ACHN (cell line): ENCODE data around the gene GFPT2.

Experiments
- DNase-seq: peaks from one replicate; pipeline ENCODE4 v3.0.0-alpha.2; 2015
- in situ Hi-C: cut with HindIII; loops from 2 replicates; pipeline ENCODE4 v1.10.0; 2017; ENCODE audit warnings: low sequenced_read_pairs, low pct_ligation_motif_present, low pct_unique_long_range_greater_than_20kb

The GFPT2 gene

DNA sequence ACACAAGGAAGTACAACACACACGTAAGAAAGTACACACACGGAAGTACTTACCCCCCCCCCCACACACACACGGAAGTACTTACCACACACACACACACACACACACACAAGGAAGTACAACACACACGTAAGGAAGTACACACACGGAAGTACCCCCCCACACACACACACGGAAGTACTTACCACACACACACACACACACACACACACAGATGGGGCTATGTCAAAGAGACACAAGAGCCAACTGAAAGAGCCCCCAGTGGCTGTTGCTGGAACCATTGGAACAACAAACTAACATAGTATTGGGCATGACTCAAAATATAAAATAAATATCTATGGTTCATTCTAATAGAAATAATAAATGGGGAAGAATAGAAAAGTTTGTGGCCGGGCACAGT, 56.4 kb downstream of the GFPT2 start:
- in situ Hi-C loops = no loop called here
- no peak for DNase-seq

DNA sequence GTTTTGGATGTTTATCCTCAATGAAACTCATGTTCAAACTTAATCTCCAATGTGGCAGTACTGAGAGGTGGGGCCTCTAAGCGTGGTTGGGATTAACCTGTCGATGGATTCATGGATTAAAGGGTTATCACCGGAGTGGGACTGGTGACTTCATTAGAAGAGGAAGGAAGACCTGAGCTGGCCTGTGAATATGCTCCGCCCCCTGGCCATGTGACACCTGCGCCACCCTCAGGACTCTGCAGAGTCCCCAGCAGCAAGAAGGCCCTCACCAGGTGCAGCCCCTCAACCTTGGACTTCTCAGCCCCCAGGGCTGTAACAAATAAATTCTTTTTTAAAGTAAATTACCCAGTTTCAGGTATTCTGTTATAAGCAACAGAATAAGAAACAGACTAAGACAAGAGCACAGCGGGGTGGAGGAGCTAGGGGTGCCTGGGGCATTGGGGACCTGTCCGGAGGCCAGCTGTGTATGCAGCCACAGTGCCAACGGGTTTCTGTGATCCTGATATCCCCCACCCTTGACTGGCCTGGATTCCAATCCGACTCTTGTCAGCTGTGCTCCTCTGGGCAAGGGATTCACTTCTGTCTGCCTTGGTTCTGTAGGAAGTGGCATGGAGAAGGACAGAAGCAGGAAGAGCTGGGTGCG, 58.1 kb downstream of the GFPT2 start:
- no peak for DNase-seq
- in situ Hi-C loops = no loop called here

DNA sequence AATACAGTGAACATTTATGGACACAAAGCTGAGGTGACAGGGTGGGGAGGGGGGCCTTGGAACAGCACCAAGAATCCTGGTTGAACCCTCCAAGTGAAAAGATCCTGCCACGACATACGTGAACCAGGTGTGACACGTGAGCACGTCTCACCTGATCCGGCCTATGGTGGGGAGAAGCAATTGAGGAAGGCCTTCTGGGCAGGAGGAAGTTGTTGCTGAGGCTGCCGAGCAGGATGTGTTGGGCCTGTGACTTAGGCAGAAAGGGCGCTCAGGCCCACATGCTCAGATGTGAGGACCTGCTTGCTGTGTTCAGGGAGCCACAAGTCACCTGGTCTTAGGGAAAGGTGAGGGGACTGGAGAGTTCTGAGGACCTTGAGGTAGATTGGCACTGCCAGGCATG, 58.7 kb downstream of the GFPT2 start:
- no peak for DNase-seq
- in situ Hi-C loops = no loop called here

DNA sequence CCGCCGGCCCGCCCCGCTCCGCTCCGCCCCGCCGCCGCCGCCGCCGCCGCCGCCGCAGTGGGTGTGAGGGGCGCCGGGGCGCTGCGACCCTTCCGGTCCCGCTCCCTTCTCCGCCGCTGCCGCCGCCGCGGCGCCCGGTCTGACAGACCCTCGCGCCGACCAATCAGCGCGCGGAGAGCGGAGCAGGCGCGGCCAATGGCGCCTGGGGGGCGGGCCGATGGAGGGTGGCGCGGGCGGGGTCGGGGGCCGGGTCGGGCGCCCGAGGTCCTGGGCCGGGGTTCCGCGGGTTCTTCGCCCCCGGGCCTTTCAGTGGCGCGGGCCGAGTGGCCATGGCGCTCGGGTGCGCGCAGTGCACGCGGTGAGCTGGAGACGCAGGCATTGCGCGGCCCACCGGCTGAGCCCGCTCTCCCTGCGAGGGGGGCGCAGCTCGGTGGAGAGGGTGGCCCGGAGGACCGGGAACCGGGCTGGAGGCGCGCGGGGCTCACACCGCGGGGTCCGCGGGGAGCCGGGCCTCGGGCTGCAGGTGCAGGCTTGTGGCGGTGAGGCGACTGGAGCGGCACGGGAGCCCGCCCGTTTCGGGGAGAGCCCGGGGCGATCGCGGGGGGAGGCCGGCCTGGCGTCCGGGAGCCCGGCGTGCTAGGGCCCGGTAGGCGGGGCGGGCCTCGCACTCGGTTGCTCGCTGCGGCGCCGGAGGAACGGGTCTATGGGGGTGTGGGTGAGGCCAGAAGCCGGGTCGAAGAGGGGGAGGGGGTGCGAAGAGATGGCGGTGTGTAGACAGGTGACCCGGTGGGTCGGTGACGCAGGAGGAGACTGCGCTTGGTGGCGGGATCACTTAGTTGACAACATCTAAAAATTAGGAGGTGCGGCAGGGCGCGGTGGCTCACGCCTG, 60.9 kb downstream of the GFPT2 start, which contains the start of gene MAPK9:
TSS of gene MAPK9 (minus strand) at position 141 of the 889 bp plus-strand sequence. CDS start 11,522 bp downstream, outside the sequence.
- DNase-seq = peak; percentile 80
- in situ Hi-C loops = no loop called here

DNA sequence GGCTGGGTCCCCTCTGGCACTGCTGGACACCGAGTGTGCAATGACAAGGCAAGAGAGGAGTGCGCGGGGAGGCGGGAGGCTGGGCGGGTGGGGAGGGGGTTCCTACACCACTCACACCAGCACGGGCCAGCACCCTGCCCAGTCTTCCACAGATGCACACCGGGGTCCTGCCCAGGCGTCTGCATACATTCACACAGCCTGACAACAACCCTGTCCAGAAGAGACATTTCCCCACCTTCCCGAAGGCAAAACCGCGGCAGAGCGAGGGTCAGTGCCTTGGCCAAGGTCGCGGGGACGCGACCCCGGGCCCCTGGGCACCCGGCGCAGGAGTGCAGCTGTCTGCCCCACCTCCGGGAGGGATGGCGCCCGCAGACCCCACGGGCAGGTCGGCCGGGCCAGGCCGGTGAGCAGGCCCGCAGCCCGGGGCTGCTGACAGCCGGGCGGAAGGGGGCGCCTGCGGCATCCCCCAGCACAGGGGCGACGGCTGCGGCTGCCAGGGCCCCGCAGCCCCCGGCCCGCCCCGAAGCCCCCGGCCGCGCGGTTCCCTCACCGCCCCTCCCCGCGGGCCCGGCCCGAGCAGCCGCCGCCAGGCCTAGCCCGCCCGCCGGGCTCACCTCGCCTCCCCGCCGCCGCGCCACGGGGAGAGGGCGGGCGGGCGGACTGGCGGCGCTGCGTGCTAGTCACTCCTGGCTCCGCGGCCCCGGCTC, 61.7 kb downstream of the GFPT2 start:
- DNase-seq = no peak
- in situ Hi-C loops = no loop called here

DNA sequence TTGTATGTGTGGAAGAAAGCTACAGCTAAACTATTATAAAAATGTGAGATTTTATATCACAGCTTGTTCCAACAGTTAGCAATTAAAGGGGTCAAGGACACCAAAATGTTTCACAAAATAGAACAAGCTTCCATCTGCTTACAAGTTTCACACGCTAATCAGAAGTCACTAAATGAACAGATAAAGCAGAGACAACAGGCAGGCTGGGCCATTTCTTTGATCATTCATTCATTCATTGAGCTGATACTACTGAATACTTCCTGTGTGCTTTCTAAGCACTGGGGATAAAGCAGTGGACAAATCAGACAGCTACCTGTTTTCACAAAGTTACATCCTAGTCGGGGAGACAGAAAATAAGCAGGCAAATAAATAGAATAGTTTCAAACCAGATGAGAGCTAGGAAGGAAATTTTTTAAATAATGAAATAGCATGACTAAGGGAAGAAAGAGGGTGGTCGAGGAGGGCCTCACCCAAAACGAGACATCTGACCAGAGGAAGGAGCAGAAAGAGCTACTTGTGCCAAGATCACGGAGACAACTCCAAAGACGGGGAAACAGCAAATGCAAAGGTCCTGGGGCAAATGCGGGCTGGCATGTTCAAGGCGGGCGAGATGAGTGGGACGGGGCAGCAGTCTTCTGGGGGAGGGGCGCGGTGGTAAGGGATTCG, 62.4 kb downstream of the GFPT2 start:
- DNase-seq = no peak
- in situ Hi-C loops = no loop called here

DNA sequence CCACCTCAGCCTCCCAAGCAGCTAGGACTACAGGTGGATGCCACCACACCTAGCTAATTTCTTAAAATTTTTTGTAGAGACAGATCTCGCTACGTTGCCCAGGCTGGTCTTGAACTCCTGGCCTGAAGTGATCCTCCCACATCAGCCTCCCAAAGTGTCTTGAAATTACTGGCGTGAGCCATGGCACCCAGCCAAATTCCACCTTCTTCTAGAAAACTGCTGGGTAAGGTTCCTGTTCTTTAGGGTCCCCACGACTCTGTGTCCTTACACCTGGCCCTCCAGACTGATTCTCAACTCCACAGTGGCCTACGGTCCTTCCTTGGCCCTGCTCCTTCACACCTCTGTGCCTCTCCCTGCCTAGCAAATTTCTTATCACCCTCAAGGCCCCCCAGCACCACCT, 63.2 kb downstream of the GFPT2 start:
- in situ Hi-C loops = no loop called here
- no peak for DNase-seq

DNA sequence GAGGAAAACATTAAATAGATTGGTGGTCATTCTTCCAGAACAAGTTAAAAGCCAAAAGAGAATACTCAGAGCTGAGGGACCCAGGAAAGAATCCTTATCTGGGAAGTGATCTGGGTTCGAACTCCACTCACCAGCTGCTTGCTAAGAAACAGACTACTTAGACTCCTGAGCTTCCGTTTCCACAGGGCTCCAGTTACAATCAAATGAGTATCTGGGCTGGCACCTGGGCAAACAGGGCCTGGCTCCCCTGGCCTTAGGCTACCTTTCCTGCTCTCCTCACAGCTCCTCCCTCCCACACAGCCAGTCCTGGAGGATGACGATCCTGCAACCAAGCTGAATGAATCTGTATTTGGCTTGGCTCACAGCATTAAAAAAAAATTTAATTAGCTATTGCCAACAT, 63.7 kb downstream of the GFPT2 start:
- no peak for DNase-seq
- in situ Hi-C loops = no loop called here

DNA sequence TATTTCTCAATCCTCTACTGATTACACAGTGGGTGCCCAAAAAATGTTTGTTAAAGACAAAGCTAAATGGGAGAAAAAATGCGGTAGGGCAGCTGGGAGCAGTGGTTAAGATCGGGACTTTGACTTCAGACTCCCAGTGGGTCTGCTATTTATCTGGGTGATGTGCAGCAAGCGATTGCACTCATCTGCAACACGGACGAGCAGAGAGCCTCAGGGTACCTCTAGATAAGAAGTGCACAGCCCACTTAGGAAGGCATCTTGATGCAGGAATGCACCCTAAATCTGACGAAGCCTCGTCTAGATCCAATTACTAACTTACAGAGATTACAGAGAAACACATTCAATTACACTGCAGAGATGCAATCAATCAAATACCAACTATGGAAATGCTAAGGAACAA, 65.3 kb downstream of the GFPT2 start:
- no peak for DNase-seq
- in situ Hi-C loops = no loop called here

DNA sequence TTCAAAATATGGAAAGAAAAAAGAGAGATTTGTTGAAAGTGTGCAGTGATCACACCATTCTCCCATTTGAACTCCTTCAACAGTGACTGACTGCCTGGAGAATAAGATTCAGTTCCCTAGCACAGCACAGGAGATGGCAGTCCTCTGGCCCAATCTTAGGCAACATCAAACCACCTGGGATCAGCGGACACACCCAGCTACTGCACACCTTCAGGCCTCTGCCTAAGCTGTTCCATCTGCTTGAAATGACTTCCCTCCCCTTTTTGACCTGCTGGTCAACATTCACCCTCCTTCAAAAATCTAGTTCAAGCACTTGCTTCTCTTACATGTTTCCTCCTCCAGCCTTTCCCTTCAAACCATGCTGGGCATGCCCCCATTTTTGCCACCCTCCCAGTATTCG, 65.7 kb downstream of the GFPT2 start:
- in situ Hi-C loops = no loop called here
- DNase-seq = no peak

DNA sequence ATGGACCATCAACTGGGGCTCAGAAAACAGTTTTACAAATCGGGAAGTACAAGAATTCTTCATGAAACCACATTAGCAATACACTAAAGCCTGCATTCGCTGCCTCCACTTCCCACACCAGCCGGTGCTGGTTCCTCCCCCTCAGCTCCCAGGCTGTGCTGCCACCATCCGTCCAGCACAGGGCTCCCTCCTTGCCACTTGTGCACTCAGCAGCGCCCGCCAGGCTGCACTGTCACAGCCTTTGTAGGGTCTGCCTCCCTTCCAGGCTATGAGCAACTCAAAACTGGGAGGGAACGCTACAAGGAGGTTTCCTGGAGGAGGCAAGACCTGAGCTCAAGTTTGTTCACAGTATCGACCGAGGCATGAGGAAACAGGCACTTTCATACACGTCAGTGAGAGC, 69.0 kb downstream of the GFPT2 start:
- in situ Hi-C loops = no loop called here

DNA sequence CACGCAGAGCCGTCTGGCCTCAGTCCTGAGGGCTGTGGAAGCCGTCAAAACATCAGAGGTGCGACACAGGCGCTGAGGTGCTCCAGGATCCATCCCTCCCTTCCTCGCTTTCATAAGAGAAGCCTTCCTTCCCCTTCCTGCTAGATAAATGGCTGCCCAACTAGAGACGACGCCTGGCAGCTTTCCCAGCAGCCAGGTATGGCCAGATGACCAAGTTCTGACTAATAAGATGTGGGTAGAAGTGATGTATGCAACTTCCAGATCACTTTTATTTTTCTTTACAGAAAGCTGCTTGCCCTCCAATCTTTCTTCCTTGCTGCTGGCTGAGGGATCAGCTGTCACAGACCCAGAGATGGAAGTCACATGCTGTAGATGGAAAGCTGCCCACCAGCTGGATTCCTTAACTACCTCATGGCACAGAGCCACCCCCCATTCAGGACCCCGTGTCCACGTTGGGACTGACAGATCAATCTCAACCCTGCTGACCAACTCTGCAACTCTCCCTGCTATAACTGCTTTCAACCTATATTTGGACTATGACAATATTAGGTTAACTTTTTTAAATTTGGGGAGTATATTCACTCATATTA, 70.0 kb downstream of the GFPT2 start:
- in situ Hi-C loops = no loop called here
- DNase-seq = no peak

More for the DNA sequence above, 69.0 kb downstream of the GFPT2 start:
- no peak for DNase-seq

DNA sequence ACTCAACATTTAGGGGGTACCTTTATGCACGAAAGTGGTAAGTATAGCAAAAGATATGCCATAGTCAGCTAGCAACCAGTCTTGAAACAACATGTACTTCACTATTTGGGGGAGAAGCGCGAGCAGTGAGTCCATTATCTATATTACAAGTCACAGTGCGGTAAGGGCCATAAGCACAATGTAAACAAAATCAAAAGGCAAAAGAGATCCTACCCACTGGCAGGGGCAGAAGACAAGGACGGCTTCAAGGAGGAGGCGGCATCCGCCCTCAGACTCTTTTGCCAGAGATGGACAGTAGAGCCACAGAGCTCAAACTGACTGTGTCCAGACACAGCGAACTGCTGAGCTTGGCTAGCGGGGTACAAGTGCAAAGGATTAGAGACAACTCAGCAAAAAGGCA, 70.9 kb downstream of the GFPT2 start:
- no peak for DNase-seq
- in situ Hi-C loops = no loop called here

DNA sequence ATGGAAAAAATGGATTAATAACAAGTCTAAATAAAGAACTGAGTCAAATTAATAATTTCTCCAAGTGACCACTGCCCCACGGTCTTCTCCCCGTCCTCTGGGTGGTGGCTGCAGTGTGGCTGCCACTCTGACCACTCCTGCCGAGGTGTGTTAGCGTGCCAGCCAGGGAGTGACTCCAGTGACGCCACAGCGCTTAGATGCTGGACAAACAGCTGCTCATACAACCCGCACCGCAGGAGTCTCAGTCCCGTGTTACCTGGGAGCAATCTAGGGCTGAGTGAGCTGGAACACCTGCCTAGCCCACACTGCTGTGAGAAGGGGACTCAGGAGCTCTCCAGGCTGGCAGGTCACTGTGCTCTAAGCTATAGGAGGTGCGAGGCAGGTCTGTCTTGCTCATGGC, 71.4 kb downstream of the GFPT2 start:
- no peak for DNase-seq
- in situ Hi-C loops = no loop called here

DNA sequence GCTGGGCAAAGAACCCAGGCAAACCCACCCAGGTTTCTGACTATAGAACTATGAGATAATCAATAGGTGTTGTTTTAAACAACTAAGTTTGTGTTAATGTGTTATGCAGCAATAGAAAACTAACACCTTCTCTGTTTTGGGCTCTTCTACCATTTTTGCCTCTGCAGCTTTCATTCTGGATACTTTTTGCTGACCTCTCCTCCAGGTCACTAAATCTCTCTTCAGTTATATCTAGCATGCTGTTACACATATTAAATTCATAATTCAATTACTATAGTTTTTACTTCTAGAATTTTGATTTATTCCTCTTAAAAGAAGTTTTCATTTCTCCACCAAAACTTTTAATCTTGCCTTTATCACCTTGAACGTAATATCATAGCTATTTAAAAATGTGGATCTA, 78.4 kb downstream of the GFPT2 start:
- in situ Hi-C loops = no loop called here
- DNase-seq = no peak

DNA sequence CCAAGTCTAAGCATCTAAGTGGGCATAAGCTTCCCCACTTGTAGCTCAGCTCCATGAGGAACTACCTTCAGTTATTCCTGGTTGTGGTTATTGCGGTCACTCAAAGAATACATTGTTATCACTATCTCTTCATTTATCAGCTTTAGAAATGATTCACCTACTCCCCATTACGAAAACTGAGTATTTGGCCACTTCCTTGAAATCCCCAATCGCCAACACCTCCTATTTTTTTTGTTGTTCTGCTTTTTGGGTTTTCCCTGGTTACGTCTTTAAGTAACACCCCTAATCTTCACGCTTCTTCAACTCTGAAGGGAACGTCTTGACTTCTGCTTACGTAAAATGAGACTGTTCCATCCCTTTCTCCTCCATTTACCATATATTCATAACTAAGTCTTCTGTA, 81.9 kb downstream of the GFPT2 start:
- in situ Hi-C loops = no loop called here
- DNase-seq = no peak

DNA sequence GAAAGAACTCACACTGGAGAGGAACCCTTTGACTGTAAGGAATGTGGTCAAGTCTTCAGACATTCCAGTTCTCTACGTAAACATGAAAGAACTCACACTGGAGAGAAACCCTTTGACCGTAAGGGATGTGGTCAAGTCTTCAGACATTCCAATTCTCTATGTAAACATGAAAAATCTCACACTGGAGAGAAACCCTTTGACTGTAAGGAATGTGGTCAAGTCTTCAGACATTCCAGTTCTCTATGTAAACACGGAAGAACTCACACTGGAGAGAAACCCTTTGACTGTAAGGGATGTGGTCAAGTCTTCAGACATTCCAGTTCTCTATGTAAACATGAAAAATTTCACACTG, 93.9 kb downstream of the GFPT2 start:
- in situ Hi-C loops = no loop called here
- DNase-seq = no peak

DNA sequence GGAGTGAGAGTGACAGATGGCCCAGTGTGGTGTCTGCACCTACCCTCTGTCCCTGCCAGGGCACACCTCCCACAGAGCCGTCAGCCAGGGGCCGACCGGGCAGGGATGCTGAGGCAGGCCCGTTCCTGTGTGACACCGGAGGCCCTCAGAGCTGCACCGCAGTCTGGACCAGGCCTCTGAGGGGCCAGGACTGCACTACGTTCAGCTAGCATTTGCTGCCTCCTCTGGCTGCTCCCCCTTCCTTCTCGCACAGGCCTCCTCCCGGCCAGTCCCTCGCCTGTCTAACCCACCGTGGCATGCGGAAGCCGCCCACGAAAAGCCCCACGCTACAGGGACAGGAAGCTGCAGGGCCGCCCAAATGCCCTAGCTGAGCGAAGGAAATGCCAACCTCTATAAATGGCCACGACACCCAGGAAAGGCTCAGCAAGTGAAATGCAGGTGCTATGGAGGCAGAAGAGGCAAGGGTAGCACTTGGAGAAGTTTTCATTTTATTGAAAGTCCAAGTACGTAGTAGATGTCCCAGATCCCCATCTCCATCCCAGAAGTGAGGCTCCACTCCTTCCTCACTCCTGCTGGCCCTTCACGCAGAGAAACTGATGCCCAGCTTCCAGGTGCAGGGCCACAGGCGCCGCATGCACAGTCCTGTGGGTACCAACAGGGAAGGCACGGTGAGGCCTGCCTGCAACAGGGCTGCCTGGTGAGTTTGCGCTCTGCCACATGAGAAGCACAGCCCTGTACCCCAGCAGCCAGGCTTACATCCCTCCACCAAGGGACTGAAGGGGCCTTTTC, 99.9 kb downstream of the GFPT2 start:
- in situ Hi-C loops = no loop called here
- no peak for DNase-seq
